ENCODE results near the gene BTLA. TPM values are rescaled to one million over a fixed set of nuclear protein-coding genes. Genes with fewer than 3 reads are reported as not detected.
A peak's percentile ranks its signal among the peaks of the same experiment; 100 is the strongest.
"Not testable (repeated sequence)": the region's sequence is repeated elsewhere in the genome, so short reads cannot be mapped to it uniquely, and the experiment has no call there.

BTLA gene
- total RNA-seq, 1 experiment from 2014 or later: not detected

- no peak for DNase-seq (ENCODE audit: low spot score)
These were observed 7.9 kb downstream of the BTLA start for GRCh38 chr3:112491373-112491772.

DNA sequence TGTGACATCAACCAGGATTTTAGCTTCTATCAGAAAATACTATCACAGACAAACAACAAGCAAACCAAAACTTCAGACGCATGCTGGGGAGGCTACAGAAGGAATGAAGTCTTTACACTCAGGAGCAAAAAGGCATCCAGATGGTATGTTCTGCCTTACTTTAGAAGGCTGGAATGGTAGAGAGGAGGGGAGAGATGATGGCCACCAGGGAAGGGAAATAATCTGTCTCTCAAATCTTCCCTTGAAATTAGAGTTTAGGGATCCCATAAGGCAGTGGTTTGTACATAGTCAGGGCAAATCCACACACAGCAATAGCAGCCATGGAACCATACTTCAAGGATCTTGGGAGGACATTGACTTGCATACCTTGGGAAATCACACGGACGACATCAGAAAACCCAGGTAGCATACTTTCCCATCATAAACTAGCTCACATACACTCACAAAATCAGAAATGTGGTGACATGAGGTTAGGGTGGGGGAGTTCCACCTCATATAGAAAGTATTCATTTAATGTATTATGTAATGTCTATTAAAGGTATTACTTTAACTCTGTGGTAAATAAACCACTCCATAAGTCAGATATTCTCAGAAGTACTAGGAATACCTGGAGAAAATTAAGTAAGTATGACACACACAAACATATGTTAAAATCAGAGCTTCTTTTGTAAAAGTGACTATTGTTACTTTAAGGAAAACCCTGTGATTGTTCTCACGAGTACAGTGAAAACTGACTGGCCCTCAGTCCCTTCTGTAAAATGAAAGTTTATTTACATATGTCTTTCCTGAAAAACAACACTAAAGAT is 9.4 kb downstream of the BTLA start:
- no peak for DNase-seq (ENCODE audit: low spot score)

DNA sequence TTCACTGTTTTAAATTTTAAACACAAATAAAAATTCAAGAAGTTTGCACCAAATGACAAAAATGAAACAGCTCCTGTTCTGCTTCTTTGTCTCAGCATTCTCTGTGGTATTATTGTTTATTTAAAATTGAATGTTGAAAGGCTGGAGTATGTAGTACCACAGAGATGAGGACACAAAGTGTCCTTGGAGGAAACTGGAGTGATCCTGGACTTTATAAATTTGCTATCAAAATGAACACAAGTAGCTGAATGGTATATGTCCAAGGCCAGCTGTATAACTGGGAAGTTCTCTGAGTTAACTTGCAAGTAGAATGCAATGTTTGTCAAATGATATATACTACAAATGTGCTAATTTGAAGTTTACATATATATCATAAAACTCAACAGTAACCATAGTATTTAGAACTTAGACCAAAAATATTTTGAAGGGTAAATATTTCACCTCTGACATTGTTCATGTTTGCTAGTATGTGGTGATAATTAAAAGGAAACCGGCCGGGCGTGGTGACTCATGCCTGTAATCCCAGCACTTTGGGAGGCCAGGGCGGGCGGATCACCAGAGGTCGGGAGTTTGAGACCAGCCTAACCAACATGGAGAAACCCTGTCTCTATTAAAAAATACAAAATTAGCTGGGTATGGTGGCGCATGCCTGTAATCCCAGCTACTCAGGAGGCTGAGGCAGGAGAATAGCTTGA is 12.3 kb downstream of the BTLA start:
- DNase-seq (ENCODE audit: low spot score): no peak

- DNase-seq (ENCODE audit: low spot score): no peak
These were observed 14.9 kb downstream of the BTLA start for GRCh38 chr3:112484352-112484751.

GRCh38 chr3:112482675-112483074 is 16.6 kb downstream of the BTLA start:
- no peak for DNase-seq (ENCODE audit: low spot score)

DNA sequence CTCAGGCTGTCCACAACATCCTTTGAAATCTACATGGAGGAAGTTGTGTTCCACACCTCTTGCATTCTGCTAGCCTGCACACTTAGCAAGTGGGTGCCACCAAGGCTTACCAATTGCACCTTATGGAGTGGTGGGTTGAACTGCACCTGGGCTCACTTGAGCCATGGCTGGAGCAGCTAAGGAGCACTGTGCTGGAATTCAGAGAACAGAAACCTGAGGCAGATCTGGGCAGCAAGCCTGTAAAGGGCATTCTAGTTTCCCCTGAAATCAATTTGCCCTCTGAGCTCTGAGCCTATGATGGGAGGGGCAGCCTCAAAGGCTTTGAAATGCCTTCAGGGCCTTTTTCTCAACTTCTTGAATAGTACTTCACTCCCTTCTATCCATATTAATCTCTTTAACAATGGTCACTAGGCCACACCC is 18.0 kb downstream of the BTLA start:
- DNase-seq (ENCODE audit: low spot score): no peak

DNA sequence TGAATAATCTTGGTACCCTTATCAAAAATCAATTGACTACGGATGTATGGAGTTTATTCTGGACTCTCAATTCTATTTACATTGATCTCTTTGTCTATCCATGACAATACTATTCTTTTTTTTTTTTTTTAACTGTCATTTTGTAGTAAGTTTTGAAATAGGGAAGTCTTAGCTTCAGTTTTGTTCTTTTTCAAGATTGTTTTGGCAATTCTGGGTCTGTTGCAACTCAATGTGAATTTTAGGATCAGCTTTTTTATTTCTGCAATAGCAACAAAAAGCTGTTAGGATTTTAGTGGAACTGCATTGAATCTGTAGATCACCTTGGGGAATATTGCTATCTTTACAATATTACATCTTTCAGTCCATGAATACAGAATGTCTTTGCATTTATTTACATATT is 21.4 kb downstream of the BTLA start:
- no peak for DNase-seq (ENCODE audit: low spot score)

- DNase-seq (ENCODE audit: low spot score): no peak
These were observed 22.9 kb downstream of the BTLA start for GRCh38 chr3:112476346-112476745.

DNA sequence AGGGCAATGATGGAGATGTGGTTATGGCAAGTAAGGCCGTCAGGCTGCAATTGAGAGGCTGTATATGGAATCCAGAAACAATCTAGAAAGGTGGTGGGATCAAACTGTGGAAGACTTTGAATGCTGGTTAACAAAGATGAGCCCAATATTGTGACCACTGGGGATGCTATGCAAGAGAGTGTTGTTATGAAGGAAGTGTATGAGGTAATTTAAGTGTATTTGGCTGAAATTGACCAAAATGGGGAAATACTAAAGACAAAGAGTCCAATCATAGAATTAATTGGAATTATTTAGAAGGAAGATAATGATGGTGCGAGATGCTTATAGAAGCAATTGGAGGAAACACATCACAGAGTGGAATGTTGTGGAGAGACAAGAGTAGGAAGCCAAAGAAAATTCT is 24.5 kb downstream of the BTLA start:
- DNase-seq (ENCODE audit: low spot score): no peak

DNA sequence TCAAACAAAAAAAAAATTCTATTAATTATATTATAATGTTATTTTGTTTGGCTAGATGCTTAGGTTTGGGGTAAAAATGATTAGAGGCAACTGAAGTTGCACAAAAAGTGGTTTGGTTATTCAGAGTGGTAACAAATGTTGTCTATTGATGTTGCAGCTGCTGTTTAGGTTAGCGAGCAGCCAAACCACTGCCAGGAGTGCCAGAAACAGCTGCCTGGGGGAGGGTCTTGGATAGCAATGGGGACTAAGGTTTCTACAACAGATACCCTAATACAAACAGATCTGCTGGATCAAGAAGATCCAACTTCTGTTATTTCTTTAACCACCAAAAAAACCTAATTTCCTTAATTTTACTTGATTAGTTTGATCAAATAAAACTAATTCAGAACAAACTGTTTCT is 26.6 kb downstream of the BTLA start:
- no peak for DNase-seq (ENCODE audit: low spot score)

- DNase-seq (ENCODE audit: low spot score): no peak
These were observed 27.5 kb downstream of the BTLA start for GRCh38 chr3:112471596-112472325.

DNA sequence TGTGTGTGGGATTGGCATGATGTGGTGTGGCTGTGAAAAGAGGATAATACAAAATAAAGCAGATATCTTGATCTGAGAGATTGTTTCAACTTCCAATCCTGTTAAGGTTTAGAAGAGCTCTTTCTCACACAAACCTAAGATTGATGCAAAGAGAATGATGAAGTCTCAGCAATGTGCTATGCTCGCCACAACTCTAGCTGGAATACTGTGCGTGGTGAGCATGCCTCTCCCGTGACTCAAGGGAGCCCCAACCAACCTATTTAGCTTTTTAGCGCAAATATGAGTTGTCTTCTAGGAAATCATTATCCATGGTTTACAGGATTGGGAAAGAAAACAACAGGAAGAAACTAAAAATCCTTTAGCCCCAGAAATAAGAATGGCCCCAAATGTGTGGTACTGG is 28.5 kb downstream of the BTLA start:
- DNase-seq (ENCODE audit: low spot score): no peak

- no peak for DNase-seq (ENCODE audit: low spot score)
These were observed 29.6 kb downstream of the BTLA start for GRCh38 chr3:112469671-112470070.

DNA sequence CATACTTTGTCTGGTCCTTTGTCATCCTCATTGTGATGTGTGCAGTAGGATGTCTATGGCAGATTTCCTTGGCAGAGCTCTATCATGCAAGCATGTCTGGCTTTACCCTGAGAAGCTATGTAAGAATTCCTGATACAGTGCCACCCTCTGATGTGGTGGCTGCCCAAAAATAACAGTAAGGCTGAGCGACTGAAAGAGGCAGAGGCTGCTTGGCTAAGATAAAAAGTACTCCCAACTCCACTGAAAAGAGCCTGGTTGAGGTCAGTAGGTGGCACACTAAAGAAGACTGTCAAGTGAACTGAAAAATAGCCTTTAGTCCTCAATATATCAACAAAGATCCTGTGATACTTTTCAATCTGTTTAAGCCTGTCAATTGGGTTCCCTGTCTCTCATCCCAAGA is 31.7 kb downstream of the BTLA start:
- DNase-seq (ENCODE audit: low spot score): no peak

- no peak for DNase-seq (ENCODE audit: low spot score)
These were observed 33.3 kb downstream of the BTLA start for GRCh38 chr3:112466020-112466419.

GRCh38 chr3:112464264-112464663 is 35.0 kb downstream of the BTLA start:
- no peak for DNase-seq (ENCODE audit: low spot score)

- DNase-seq (ENCODE audit: low spot score): no peak
These were observed 36.0 kb downstream of the BTLA start for GRCh38 chr3:112463250-112463649.

- not testable (repeated sequence) for DNase-seq (ENCODE audit: low spot score)
These were observed 37.5 kb downstream of the BTLA start for GRCh38 chr3:112461787-112462186.

DNA sequence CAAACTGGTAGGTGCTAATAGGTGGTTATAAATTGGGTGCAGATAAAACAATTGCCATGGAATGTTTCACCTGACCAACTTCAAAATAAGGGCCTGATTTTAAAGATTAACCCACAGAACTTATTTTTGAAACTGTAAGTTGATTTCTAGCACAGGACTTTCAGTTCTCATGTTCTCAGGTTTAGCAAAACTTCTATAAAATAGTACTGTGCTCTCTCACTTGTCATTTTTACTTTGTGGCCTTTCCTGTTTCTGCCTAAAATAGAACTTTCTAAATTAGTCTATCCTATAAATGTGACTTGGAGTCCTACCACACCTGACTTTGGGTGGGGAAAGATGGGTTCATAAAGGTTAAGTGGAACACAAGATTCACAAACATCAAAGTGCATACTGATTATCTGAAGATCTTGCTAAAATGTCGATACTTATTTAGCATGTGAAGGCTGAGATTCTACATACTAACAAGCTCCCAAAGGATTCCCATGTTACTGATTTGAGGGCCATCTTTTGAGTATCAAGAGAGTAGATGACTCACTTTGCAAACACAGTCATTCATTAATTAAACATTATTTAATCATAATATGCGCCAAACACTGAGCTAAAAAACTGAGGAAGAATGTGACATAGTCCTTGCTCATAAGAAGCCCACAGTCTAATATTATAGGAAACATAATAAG is 38.6 kb downstream of the BTLA start:
- DNase-seq (ENCODE audit: low spot score): peak; percentile 23

GRCh38 chr3:112459750-112460149 is 39.5 kb downstream of the BTLA start:
- no peak for DNase-seq (ENCODE audit: low spot score)

GRCh38 chr3:112456147-112456546 is 43.1 kb downstream of the BTLA start:
- DNase-seq (ENCODE audit: low spot score): no peak

DNA sequence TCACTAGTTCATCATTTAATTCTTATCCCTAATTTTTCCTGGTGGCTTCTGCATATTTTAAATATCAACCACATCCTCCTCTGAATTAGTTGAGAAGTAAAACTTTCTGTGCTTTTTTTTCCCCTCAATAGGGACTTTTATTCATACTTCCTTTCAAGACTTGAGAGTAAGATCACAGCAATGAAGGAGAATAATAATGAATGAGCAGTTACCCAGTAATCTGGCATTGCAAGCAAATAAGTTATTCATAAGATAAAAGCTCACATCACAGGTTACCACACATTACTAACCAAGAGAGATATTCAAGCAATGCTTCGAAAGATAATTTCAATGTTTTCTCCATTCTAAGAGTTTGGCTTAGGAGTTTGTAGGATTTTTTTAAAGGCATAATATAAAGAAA is 50.3 kb downstream of the BTLA start:
- no peak for DNase-seq (ENCODE audit: low spot score)
